Heart left ventricle (tissue), 13 donors: ENCODE measurements around the gene IRF2.

ENCODE experiments used
- POLR2A ChIP-seq, 2 donors: fragments of 450-650 bp; IDR thresholded peaks; one replicate each; pipeline ENCODE4 v1.6.1; 2017; ENCODE audit warnings: antibody characterized with exemption in 2 of 2, mild to moderate bottlenecking in 2 of 2, moderate library complexity in 2 of 2
- TF ChIP-seq, protein P1 (sequence below), 12 donors: fragments of 200-600 bp; sonication (generic) in 4 of 12; IDR thresholded peaks; one replicate each; pipeline versions ENCODE4 v1.5.0 to v1.8.0; 2018 to 2022; ENCODE audit warnings: antibody characterized with exemption in 12 of 12, mild to moderate bottlenecking in 5 of 12
- donor health status: ischemic (EF 13 %, LVEDD 7.1; RV severe dilation, severe dysfunction).
- donor health status: DM: no; HTN: yes; CAD: no.
- donor health status: DM: no; HTN: no; CAD: no.
- donor health status: ischemic (EF 25% LVEDD 6.9; RV normal size, moderate dysfunction).
- donor health status: ischemic (EF 25% LVEDD 5.7; RV mildly dilated, moderate dysfunction).
- donor health status: ischemic (EF 35%, LVEDD 5.7; RV mildly dilated, moderate dysfunction).
- donor health status: nonischemic (EF 11% LVEDD 7.7; RV severe dilation, severe dysfunction).
- donor health status: DM: yes; HTN: yes; CAD: no.
- donor health status: PGD.
- donor health status: ischemic (EF 29% LVEDD 5.4; RV normal size, mild dysfunction).
- donor health status: nonischemic (EF 23%, LVEDD 6.1; RV moderate dilation, normal function).

GRCh38 chr4:184514121-184514988, 40.0 kb upstream of the IRF2 start:
- TF ChIP-seq, protein P1, sequence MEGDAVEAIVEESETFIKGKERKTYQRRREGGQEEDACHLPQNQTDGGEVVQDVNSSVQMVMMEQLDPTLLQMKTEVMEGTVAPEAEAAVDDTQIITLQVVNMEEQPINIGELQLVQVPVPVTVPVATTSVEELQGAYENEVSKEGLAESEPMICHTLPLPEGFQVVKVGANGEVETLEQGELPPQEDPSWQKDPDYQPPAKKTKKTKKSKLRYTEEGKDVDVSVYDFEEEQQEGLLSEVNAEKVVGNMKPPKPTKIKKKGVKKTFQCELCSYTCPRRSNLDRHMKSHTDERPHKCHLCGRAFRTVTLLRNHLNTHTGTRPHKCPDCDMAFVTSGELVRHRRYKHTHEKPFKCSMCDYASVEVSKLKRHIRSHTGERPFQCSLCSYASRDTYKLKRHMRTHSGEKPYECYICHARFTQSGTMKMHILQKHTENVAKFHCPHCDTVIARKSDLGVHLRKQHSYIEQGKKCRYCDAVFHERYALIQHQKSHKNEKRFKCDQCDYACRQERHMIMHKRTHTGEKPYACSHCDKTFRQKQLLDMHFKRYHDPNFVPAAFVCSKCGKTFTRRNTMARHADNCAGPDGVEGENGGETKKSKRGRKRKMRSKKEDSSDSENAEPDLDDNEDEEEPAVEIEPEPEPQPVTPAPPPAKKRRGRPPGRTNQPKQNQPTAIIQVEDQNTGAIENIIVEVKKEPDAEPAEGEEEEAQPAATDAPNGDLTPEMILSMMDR (IDR thresholded peaks at IDR 0.05): no peak
- no peak for TF ChIP-seq POLR2A (IDR thresholded peaks at IDR 0.05)
